Fibroblast of skin of abdomen (primary cell): ENCODE data around the gene C1orf174.

ENCODE experiments used
- DNase-seq: peaks from one replicate; pipeline ENCODE4 v3.0.0-alpha.2; 2013

The C1orf174 gene

GRCh38 chr1:3909615-3910014 lies 9.5 kb upstream of the C1orf174 start:
- no peak for DNase-seq

DNA sequence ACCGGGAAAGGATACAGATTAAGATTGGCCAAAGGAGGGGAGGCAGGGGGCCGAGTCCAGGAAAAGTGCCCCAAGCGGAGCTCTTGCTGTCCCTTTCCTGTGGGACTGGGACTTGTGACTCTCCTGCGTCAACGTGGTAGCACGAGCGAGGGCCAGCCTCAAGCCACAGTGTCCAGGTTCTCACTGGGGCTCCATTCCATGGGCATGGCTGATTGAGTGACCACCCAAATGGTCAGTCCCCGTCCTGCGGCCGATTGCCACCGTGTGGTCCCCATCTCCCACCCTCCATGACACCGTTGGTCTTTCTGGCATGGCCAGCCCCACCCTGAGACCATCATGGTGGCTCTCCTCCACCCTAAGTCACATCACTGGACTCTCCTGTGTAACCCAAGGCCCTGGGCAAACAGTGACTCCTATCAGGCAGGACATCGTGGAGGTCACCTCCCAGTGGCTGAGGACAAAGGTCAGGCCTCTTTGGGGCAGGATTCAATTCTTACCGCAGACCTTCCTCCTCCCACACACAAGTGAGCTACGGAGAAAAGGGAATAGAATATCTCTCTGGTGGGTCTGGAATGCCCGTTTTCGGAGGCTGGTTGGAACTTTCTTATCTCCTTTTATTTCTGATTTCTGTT lies 8.9 kb upstream of the C1orf174 start:
- DNase-seq: no peak

DNA sequence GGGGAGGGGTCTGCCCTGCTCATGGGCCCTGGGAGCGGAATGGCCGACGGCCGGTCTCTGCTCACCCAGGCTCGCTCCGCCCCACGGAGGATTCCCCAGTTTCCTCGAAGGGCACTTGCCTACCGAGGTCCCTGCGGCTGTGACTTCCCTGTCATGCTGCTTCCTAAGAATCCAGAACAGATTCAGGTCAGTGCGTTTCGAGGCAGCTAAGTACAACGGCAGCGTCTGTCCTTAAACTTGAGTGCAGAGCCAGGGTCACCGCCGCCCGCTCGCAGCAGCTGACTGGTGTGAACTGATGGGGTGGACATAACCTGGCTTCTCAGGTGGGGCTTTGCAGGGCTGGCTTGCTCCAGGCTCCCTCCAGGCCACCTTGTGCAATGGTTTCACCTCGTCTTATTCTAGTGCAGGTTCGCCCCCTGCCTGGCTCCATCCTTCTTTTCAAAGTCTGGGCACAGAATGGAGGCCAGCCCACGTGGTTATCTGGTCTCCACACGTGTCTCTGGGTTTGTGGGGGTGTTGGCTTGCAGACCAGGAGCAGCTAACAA lies 7.6 kb upstream of the C1orf174 start:
- DNase-seq: no peak

DNA sequence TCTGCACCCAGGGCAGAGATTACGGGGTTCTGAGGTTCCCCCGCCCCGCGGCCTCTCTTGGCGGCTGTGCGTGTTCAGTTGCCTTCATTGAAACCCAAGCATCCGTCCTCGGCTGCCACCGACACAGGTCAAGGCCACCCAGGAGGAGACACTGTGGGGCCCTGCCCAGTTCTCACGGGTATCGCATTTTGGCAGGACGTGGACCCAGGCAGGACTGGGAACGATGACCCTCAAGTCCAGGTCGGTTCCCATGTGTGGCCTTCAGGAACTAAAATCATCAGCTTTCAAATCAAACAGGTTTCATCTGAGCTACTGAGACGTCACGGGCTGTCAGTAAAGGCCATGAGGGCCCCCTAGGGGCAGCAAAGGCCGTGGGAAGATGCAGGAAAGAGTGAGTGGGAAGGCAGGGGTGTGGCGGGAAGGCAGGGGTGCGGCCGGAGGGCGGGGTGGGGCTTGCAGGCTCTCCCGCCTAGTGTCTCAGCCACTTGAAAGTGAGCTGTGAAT lies 7.0 kb upstream of the C1orf174 start:
- no peak for DNase-seq

GRCh38 chr1:3906672-3907020 lies 6.6 kb upstream of the C1orf174 start:
- no peak for DNase-seq

DNA sequence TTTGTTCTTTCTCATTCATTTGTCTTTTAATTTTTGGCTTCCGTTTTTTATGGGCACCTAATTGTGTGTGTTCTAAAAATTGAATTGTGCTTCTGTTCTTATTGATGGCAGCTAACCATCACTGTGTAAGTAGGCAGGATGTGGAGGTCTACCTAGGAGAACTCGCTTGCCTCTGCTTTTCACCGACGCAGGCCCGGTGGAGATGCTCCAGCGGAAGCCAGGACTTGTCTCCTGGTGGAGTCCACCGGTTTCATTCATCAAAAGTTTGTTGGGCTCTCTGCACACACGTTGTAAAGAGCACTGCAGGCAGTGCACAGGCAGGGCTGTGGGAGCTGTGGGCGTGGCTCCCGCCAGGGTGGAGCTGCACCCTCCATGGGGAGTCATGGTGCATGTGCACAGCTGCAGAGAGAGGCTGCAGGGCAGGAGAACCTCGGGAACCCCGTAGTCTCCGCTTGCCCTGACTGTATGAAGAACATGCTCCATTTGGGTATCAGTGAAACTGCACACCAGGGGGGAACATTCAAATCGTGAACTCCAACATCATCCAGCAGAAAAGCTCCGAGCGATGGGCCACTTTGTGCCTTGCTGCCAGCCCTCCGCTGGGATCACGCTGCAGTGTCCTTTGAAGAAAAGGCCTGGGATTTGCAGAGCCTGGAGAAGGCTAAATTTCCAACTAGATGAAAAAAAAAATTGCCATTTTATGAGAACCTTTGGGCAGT lies 6.0 kb upstream of the C1orf174 start:
- DNase-seq: no peak

- no peak for DNase-seq
Measured at GRCh38 chr1:3905266-3905952, 5.3 kb upstream of the C1orf174 start.

DNA sequence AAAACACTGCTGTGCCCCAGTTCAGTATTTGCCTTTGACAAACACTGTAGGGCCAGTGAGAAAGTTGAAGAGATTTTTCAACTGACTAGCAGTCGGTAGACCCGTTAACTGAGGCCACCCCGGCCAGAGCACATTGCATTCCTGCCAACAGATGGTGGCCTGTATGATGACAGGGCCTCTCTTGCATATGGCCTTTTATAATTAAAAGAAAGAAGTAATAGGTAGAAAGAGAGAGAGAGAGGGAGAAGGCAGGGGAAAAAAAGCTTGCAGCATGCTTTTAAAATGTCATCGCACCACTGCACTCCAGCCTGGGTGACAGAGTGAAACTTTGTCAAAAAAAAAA lies 4.7 kb upstream of the C1orf174 start:
- no peak for DNase-seq

- DNase-seq: no peak
Measured at GRCh38 chr1:3904006-3904842, 4.2 kb upstream of the C1orf174 start.

- DNase-seq: no peak
Measured at GRCh38 chr1:3903141-3904005, 3.3 kb upstream of the C1orf174 start.

DNA sequence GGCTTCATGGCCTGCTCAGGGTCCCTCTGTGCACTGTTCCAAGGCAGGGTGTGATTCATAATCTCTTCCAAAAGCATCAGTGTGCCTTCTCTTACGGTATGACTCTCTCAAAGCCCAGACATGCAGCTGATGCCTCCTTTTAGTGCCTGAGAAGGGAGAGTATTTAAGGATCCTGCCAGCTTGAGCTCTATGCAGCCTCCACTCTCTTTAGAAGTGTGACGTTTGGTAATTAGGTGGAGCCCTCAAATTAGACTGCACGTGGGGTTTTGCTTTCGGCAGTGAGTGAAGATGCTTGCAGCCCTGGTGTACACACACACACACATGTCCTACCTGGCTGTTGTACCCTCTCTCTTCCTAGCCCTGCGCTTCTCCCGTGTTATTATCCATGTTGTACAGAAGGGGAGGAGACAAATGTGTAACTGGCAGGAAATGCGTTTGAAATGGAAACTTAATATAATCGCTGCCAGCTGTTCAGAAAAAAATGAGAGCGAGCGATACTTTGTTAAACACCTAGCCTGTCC lies 2.6 kb upstream of the C1orf174 start:
- DNase-seq: no peak

DNA sequence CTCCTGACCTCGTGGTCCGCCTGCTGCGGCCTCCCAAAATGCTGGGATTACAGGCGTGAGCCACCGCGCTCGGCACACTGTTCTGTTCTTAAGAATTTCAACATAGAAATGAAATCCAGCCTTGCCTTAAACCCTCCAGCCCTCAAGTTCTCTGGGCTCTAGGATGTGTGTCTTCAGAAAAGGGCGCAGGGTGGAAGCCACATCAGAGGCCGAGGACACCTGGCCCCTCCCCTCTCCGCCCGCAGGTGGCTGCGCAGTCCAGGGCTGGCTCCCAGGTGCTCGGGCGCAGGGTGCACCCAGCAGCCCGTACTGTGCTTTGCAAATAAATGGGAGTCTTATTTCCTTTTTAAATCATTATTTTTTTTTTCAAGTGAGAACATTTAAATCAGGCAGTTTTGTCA lies 2.0 kb upstream of the C1orf174 start:
- DNase-seq: no peak

GRCh38 chr1:3900969-3901529 lies 977 bp upstream of the C1orf174 start:
- DNase-seq: peak; percentile 97

DNA sequence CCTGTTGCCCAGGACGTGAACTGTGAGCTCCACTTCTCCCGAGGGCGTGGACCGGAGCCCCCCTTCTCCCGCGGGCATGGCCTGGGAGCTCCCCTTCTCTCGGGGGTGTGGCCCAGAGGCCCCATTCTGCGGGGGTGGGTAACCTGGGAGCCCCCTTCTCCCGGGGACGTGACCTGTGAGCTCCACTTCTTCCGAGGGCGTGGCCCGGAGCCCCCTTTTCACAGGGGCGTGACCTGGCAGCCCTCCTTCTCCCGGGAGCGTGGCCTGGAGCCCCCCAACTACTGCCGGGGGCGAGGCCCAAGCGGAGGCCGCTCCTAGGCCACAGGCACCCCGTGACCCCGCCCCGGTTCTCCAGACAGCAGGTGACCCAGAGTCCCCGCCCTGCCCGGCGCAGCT lies 320 bp downstream of the C1orf174 start:
- DNase-seq: no peak

- DNase-seq: no peak
Measured at GRCh38 chr1:3898994-3899753, 898 bp downstream of the C1orf174 start.

- DNase-seq: no peak
Measured at GRCh38 chr1:3898475-3898735, 1.7 kb downstream of the C1orf174 start.

DNA sequence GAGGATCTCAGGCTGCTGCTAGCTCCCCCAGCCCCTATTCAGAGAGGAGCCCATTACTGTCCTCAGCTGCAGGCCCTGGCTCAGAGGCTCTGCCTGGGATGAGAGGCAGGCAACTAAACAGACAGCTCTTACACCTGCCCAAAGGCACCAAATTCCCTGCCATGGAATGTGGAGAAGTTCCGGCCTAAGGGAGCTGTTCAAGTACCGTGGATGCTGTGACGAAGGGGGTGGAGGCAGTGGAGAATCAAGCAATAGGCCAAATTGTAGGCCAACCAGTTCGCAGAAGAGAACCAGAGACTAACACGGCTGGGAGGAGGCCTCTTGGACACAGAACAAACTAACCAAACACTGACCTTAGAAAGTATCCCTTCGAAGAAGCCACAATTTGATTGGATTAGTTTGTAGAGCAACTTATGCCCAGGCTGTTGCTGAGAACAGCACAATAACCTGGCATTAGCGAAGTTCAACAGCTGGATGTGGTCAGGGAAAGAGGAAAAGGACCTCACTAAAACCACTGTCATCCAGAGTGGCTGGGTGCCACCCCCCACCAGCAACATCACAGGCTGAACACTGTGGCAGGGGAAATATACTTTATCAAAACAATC lies 3.6 kb downstream of the C1orf174 start:
- no peak for DNase-seq

- DNase-seq: no peak
Measured at GRCh38 chr1:3895951-3896325, 4.1 kb downstream of the C1orf174 start.

DNA sequence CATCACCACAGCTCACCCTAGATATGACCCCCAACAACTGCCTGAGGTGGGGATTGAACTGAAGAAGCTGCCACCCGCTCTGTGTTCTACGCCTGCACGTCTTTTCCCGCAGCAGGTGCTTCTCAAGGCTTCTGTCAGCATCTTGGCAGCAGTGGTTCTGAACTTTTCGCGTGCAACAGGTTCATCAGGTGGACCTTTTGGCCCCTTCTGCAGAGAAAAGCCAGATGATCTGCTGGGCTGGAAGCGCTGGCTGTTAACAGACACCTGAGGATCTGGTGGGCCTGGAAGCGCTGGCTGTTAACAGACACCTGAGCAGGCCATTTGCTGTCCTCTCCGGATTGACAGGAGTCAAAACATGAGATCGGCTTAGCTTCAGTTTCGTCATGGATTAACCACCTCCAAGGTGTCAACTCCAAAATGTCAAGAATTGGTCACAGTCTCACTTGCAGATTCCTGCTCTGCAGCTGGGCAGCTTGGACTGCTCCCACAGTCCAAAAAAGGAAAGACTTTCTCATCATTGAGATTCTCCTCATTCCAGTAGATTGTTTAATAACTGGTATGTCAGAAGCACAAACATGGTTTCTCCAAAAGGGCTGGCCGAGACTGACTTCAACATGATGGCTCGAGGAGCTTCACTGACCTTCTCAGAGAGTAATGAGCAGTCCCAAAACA lies 4.7 kb downstream of the C1orf174 start:
- no peak for DNase-seq
